K562 (cell line): ENCODE results near the gene ETV3L. TPM values are rescaled to one million over a fixed set of nuclear protein-coding genes. Genes with fewer than 3 reads are reported as not detected.

Experiments used
- ATAC-seq: fragments of 200-7000 bp; cut with Tn5 transposase; 3 replicates; pipeline ENCODE4 v1.9.1; 2020; ENCODE audit warnings: moderate library complexity
- BruUV-seq: library from RNA; stranded (reverse); fragments of 400-500 nt; replicated peaks from 2 replicates; lab custom pipeline; 2021; lab: Mats Ljungman, UMichigan
- CTCF ChIA-PET: fragments of 300-600 bp; formaldehyde crosslinking; extraction: SDS; loops from one replicate; lab custom pipeline; 2021; ENCODE audit warnings: low intra/inter-chr PET ratio; lab: Yijun Ruan, JAX
- POLR2A ChIA-PET: fragments of 300-600, 350-650 bp; sonication (Branson Sonifier 250); formaldehyde crosslinking; extraction: SDS; loops from one replicate; lab custom pipeline; 2021; ENCODE audit warnings: antibody characterized with exemption, inconsistent platforms; lab: Yijun Ruan, JAX
- DNase-seq, 4 experiments: peaks; one replicate each; pipeline versions ENCODE4 v3.0.0 to v3.0.0-alpha.2; 2011 to 2018; ENCODE audit warnings: low spot score in 3 of 4, mixed read lengths in 3 of 4; ENCODE audit errors: extremely low read depth in 1 of 4
- FAIRE-seq: peaks from 2 replicates; lab custom pipeline; 2011; peaks lifted over from hg19 to GRCh38; lab: Jason Lieb, UNC
- H2AFZ ChIP-seq: 2 replicates; pipeline ENCODE4 v1.6.0; 2011; ENCODE audit warnings: low read depth, low read length, control low read depth, inconsistent platforms
- H3K27ac ChIP-seq: fragments of 200-600 bp; 3 replicates; pipeline ENCODE4 v1.8.0; 2011; ENCODE audit warnings: low read depth, mild to moderate bottlenecking, control low read depth, inconsistent platforms, low read length, moderate library complexity, mixed read lengths; ENCODE audit errors: extremely low read depth
- H3K27me3 ChIP-seq, 2 experiments: fragments of 300-600 bp in 1 of 2; 2 replicates in 1 of 2; 3 replicates in 1 of 2; pipeline versions ENCODE4 v1.6.0 to v1.8.0; 2011; ENCODE audit warnings: inconsistent platforms in 2 of 2, low read length in 2 of 2, mild to moderate bottlenecking in 1 of 2, mixed read lengths in 1 of 2, moderate library complexity in 1 of 2; ENCODE audit not compliant: control insufficient read depth in 2 of 2, insufficient read depth in 2 of 2
- H3K36me3 ChIP-seq: fragments of 300-600 bp; 3 replicates; pipeline ENCODE4 v1.8.0; 2011; ENCODE audit warnings: mild to moderate bottlenecking, low read length, inconsistent platforms; ENCODE audit not compliant: control insufficient read depth, insufficient read depth
- H3K4me1 ChIP-seq, 2 experiments: fragments of 200-600 bp in 1 of 2; replicated peaks in 1 of 2; 2 replicates in 1 of 2; 3 replicates in 1 of 2; pipeline versions ENCODE4 v1.5.1 to v1.8.0; 2011; ENCODE audit warnings: inconsistent platforms in 2 of 2, low read length in 2 of 2, mild to moderate bottlenecking in 1 of 2, mixed read lengths in 1 of 2, moderate library complexity in 1 of 2; ENCODE audit not compliant: control insufficient read depth in 2 of 2, insufficient read depth in 2 of 2
- H3K4me2 ChIP-seq: 2 replicates; pipeline ENCODE4 v1.6.1; 2011; ENCODE audit warnings: low read length, control low read depth, inconsistent platforms, mixed read lengths; ENCODE audit not compliant: insufficient read depth
- H3K4me3 ChIP-seq: fragments of 200-600 bp; sonication (generic), shearing (Covaris generic); 2 replicates; pipeline ENCODE4 v1.5.1; 2016; ENCODE audit warnings: control low read depth, inconsistent platforms
- H3K79me2 ChIP-seq: fragments of 200-600 bp; 3 replicates; pipeline ENCODE4 v1.8.0; 2011; ENCODE audit warnings: low read length, inconsistent platforms; ENCODE audit not compliant: control insufficient read depth, insufficient read depth
- H3K9ac ChIP-seq, 2 experiments: 2 replicates each; pipeline versions ENCODE4 v1.6.0 to v1.6.1; 2011; ENCODE audit warnings: low read depth in 2 of 2, low read length in 2 of 2, control low read depth in 1 of 2, inconsistent platforms in 1 of 2, mild to moderate bottlenecking in 1 of 2, mixed read lengths in 1 of 2; ENCODE audit not compliant: insufficient read depth in 1 of 2
- H3K9me1 ChIP-seq: one replicate; pipeline ENCODE4 v1.6.0; 2011; ENCODE audit warnings: inconsistent platforms, mild to moderate bottlenecking, low read length, moderate library complexity; ENCODE audit not compliant: control insufficient read depth, insufficient read depth
- H3K9me3 ChIP-seq: replicated peaks from 2 replicates; pipeline ENCODE4 v1.5.1; 2011; ENCODE audit warnings: low read depth, low read length, inconsistent platforms; ENCODE audit not compliant: control insufficient read depth, insufficient read depth
- H4K20me1 ChIP-seq: replicated peaks from 2 replicates; pipeline ENCODE4 v1.6.1; 2011; ENCODE audit warnings: low read length, inconsistent platforms, mixed read lengths; ENCODE audit not compliant: control insufficient read depth, insufficient read depth
- BDP1 ChIP-seq: IDR thresholded peaks from 3 replicates; pipeline ENCODE4 v1.6.1; 2011; ENCODE audit not compliant: insufficient read length, insufficient read depth
- C11orf30 ChIP-seq: fragments of 450-650 bp; IDR thresholded peaks from 2 replicates; pipeline ENCODE4 v1.6.1; 2016; ENCODE audit warnings: low read depth, mild to moderate bottlenecking
- CBFB ChIP-seq: sonication (generic); formaldehyde crosslinking; IDR thresholded peaks from 2 replicates; pipeline ENCODE4 v1.4.0; 2020; ENCODE audit warnings: mild to moderate bottlenecking, missing genetic modification reagents
- HCFC1 ChIP-seq: IDR thresholded peaks from 2 replicates; pipeline ENCODE4 v1.6.1; 2012; ENCODE audit warnings: low read depth, low read length, improper control_type of control experiment
- LARP7 ChIP-seq: fragments of 450-650 bp; IDR thresholded peaks from 2 replicates; pipeline ENCODE4 v1.6.1; 2016
- MEF2A ChIP-seq: IDR thresholded peaks from 2 replicates; pipeline ENCODE4 v1.6.1; 2011; ENCODE audit warnings: low read depth, mild to moderate bottlenecking, low read length, moderate library complexity; ENCODE audit not compliant: control insufficient read depth
- NEUROD1 ChIP-seq: fragments of 150-350 bp; IDR thresholded peaks from 2 replicates; pipeline ENCODE4 v1.6.1; 2014; ENCODE audit warnings: borderline replicate concordance, low read length, low read depth; ENCODE audit not compliant: partially characterized antibody
- NFE2 ChIP-seq: IDR thresholded peaks from 2 replicates; pipeline ENCODE4 v1.6.1; 2014; ENCODE audit warnings: antibody characterized with exemption, low read depth
- TAF15 ChIP-seq: fragments of 200-400 bp; formaldehyde crosslinking; IDR thresholded peaks from 2 replicates; pipeline ENCODE4 v1.6.1; 2017; ENCODE audit warnings: mild to moderate bottlenecking, low read depth, low read length, moderate library complexity
- TBP ChIP-seq: optimal IDR thresholded peaks from 2 replicates; pipeline ENCODE3; 2011; ENCODE audit warnings: low read depth, low read length, improper control_type of control experiment
- U2AF1 ChIP-seq: fragments of 200-400 bp; formaldehyde crosslinking; optimal IDR thresholded peaks from 2 replicates; pipeline ENCODE3; 2017; ENCODE audit warnings: mild to moderate bottlenecking, low read depth, low read length, moderate library complexity
- WGBS: fragments of 100-300 bp; shearing (Covaris generic); methylation state at CpG from one replicate; pipeline ENCODE4 v1.1.6; 2016; ENCODE audit warnings: low coverage, mixed read lengths; ENCODE audit not compliant: insufficient coverage; ENCODE audit errors: missing lambda C conversion rate; 5-methylcytosine and 5-hydroxymethylcytosine counted together
- in situ Hi-C: fragments of 300-500 bp; cut with MboI; formaldehyde crosslinking; loops from 4 replicates; pipeline ENCODE4 v1.15.0; 2018; ENCODE audit warnings: inconsistent platforms, mixed read lengths
- intact Hi-C: fragments of 100-400 bp; cut with micrococcal nuclease; formaldehyde crosslinking; loops from 2 replicates; pipeline ENCODE4 v1.14.2; 2022
- polyA plus RNA-seq, 8 experiments: library from polyadenylated mRNA; depleted of rRNA in 4 of 8; stranded (reverse) in 5 of 8; unstranded in 3 of 8; fragments of >200 nt; fragmentation: Nextera tagmentation in 2 of 8; fragmentation: Illumina TruSeq in 1 of 8; extraction: Ambion mirVana in 2 of 8; extraction: Trizol in 1 of 8; gene quantifications; 2 replicates each; pipeline versions ENCODE4 v1.2.1 to v1.2.3, GENCODE V29; 2011 to 2014; ENCODE audit warnings: inconsistent platforms in 1 of 8, missing spikeins in 1 of 8
- total RNA-seq, 7 experiments: library from RNA; depleted of rRNA in 6 of 7; stranded (reverse); fragments of >200 nt in 6 of 7; fragmentation: Illumina TruSeq in 2 of 7; extraction: Trizol in 2 of 7; gene quantifications; 2 replicates each; pipeline versions ENCODE4 v1.2.1 to v1.2.3, GENCODE V29; 2011 to 2021; ENCODE audit warnings: low replicate concordance in 1 of 7
- TF ChIP-seq, protein P1 (sequence below): fragments of 250-450 bp; sonication (Bioruptor Pico); IDR thresholded peaks from 2 replicates; pipeline ENCODE4 v1.5.0; 2021

ETV3L gene
- total and polyA plus RNA-seq, 9 of the 15 experiments (the other 6 are each of a cell fraction or from before 2014, with no cell fraction given): not detected

- no peak for ATAC-seq
- DNase-seq: no peak
- no TSS peak for BruUV-seq
- no peaks in the 10 kb centered on the region for H3K36me3 ChIP-seq
- no peak overlapping the region for H3K9ac ChIP-seq
- POLR2A ChIA-PET: interaction anchor here (0.7 kb wide), 1 partner anchor 17 kb away, joined by 4 read pairs; no protein-coding TSS in a partner anchor
- H3K27me3 ChIP-seq: peaks cover 58 to 86% of the 10 kb centered on the region in 2 experiments
- no peak overlapping the region for H2AFZ ChIP-seq
- H3K9me3 ChIP-seq: no peaks in the 10 kb centered on the region
- no peak for FAIRE-seq
- intact Hi-C loops (no loop called here), in situ Hi-C loops (no loop called here)
- H3K27ac ChIP-seq: no peak overlapping the region
- H3K4me2 ChIP-seq: no peak overlapping the region
- H3K79me2 ChIP-seq: no peaks in the 10 kb centered on the region
- 0 out of 2 replicates have a peak, but pooled peaks cover 9% of the 10 kb centered on the region for H4K20me1 ChIP-seq
- H3K4me3 ChIP-seq: no peak overlapping the region
- CTCF ChIA-PET: no interaction called here
- TF ChIP-seq, protein P1, sequence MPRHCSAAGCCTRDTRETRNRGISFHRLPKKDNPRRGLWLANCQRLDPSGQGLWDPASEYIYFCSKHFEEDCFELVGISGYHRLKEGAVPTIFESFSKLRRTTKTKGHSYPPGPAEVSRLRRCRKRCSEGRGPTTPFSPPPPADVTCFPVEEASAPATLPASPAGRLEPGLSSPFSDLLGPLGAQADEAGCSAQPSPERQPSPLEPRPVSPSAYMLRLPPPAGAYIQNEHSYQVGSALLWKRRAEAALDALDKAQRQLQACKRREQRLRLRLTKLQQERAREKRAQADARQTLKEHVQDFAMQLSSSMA (CRISPR knock-in tag): no peak
- peak; percentile 29; the same call in 1 of the 2 replicates for TF ChIP-seq C11orf30
- 0 out of 2 replicates have a peak, but pooled peaks have one; percentile 24 for TF ChIP-seq NFE2
- H3K4me1 ChIP-seq: peaks cover 0 to 5% of the 10 kb centered on the region in 2 experiments; a peak in 1 of 5 replicates
- 0% methylated on average over 5 of the region's 6 CpGs for WGBS
- no peaks in the 10 kb centered on the region for H3K9me1 ChIP-seq
Observed at GRCh38 chr1:157104598-157105293, 5.1 kb upstream of the ETV3L start.

- in situ Hi-C loops: no loop called here
- no peaks in the 10 kb centered on the region for H3K79me2 ChIP-seq
- H3K36me3 ChIP-seq: no peaks in the 10 kb centered on the region
- H3K4me3 ChIP-seq: no peak overlapping the region
- H3K4me1 ChIP-seq: peaks cover 0 to 10% of the 10 kb centered on the region in 2 experiments; a peak in 1 of 5 replicates
- H3K9me1 ChIP-seq: no peaks in the 10 kb centered on the region
- peaks cover 51 to 88% of the 10 kb centered on the region in 2 experiments for H3K27me3 ChIP-seq
- H3K4me2 ChIP-seq: no peak overlapping the region
- DNase-seq: no peak
- POLR2A ChIA-PET: interaction anchor here (0.7 to 1.7 kb wide), 6 partner anchors 13 to 900 kb away, joined by 3 to 6 read pairs (median 3); no protein-coding TSS in a partner anchor
- intact Hi-C loops: no loop called here
- no peak overlapping the region for H3K27ac ChIP-seq
- WGBS: 0% methylated on average over 5 of the region's 5 CpGs
- no peaks in the 10 kb centered on the region for H3K9me3 ChIP-seq
- ATAC-seq: no peak
- 0 out of 2 replicates have a peak, but pooled peaks cover 9% of the 10 kb centered on the region for H4K20me1 ChIP-seq
- H2AFZ ChIP-seq: no peak overlapping the region
- CTCF ChIA-PET: no interaction called here
- BruUV-seq: no TSS peak
- no peak for FAIRE-seq
- H3K9ac ChIP-seq: no peak overlapping the region
- TF ChIP-seq BDP1 (no peak), CBFB (no peak), U2AF1 (no peak), NEUROD1 (no peak), HCFC1 (no peak), MEF2A (no peak), TBP (no peak), TAF15 (no peak), LARP7 (no peak)
Observed at GRCh38 chr1:157103268-157103667, 3.7 kb upstream of the ETV3L start.
